ENCODE results near the gene RECQL5.

DNA sequence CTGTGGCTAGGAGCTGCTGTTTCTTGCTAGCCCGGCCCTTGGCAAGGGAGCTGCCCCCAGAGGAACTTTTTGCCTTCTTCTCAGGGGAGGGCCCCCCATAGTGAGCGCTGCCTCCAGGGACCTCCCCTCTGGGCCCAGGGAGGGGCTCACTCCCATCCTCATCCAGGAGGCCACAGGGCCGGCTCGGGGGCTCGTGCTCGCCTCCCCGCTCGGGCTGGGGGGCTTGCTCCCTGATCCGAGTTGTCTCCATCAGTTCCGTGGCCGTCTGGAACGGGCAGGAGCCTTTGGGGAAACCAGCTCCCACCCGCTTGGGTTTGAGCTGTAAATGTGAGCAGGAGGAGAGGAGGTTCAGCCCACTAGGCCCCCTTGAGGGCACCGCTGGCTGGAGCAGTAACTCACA, 37.8 kb downstream of the RECQL5 start:
- TF ChIP-seq, protein P1, sequence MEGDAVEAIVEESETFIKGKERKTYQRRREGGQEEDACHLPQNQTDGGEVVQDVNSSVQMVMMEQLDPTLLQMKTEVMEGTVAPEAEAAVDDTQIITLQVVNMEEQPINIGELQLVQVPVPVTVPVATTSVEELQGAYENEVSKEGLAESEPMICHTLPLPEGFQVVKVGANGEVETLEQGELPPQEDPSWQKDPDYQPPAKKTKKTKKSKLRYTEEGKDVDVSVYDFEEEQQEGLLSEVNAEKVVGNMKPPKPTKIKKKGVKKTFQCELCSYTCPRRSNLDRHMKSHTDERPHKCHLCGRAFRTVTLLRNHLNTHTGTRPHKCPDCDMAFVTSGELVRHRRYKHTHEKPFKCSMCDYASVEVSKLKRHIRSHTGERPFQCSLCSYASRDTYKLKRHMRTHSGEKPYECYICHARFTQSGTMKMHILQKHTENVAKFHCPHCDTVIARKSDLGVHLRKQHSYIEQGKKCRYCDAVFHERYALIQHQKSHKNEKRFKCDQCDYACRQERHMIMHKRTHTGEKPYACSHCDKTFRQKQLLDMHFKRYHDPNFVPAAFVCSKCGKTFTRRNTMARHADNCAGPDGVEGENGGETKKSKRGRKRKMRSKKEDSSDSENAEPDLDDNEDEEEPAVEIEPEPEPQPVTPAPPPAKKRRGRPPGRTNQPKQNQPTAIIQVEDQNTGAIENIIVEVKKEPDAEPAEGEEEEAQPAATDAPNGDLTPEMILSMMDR (IDR thresholded peaks at IDR 0.05): no peak
- no peak for TF ChIP-seq POLR2A (IDR thresholded peaks at IDR 0.05)

Data from thyroid gland (tissue), 4 donors.